ENCODE data around the gene TNNI2.
"Not testable (repeated sequence)": the region's sequence is repeated elsewhere in the genome, so short reads cannot be mapped to it uniquely, and the experiment has no call there.

Gene TNNI2

DNA sequence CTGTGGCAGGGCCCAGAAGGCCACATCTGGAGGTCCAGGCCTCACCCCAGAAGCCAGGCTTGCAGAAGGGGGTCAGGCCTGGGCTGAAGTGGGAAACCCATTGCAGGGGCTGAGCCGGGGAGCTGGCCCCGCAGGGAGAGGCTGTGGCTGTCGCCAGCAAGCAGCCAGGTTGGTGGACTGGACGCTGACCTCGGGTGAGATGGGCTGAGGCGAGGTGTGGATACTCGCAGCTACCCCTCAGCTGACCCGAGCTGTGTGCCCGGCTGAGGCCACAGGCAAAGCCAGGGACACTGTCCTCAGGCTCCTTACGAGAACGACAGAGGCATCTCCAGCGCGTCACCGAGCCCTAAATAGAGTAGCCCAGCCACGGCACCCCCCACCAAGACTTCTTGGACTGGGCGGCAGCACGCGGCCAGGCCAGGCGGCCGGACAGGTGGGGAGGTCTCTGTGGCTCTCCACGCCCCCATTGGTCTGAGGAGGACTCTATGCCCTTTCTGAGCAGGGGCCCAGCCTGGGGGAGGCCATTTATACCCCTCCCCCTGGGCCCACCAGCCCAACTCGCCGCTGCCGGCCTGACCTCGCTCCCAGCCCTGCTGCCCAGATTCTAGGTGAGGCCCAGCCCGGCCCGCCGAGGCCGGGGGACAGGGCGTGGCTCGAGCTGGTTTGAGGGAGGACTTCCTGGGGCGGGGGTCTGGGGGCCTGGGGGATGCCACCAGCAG is at the start of gene TNNI2:
Gene TNNI2, plus strand, starts transcription at position 556 of the 719 bp plus-strand sequence. CDS start 716 bp downstream, outside the sequence.
- no peak within 1 kb of the TSS for H3K27ac ChIP-seq
- TF ChIP-seq ZFX (IDR thresholded peaks at IDR 0.05) (no peak), CTCF (conservative IDR thresholded peaks at IDR 0.05) (no peak)

DNA sequence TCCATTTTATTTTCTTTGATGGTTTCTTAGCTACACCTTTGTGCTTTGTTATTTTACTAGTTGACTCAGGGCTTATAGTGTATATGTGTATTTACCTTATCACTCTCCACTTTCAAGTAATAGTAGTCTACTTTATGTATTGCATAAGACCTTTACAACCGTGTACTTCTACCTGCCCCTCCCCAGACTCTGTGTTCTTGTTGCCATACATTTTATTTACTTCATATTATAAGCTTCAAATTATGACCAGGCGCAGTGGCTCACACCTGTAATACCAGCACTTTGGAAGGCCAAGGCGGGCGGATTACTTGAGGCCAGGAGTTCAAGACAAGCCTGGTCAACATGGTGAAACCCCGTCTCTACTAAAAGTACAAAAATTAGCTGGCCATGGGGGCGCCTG is 46.9 kb upstream of the TNNI2 start:
- TF ChIP-seq ZFX (IDR thresholded peaks at IDR 0.05) = no peak
- no peak for TF ChIP-seq CTCF (conservative IDR thresholded peaks at IDR 0.05)
- H3K27ac ChIP-seq = no peak overlapping the region

DNA sequence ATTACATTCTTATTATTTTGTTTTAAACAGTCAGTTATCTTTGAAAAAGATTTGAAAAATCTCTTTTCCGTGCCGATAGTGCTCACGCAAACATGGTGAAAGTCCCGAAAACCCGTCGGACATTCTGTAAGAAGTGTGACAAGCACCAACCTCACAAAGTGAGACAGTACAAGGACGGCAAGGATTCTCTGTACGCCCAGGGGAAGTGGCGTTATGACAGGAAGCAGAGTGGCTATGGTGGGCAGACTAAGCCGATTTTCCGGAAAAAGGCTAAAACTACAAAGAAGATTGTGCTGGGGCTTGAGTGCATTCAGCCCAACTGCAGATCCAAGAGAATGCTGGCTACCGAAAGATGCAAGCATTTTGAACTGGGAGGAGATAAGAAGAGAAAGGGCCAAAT is 46.3 kb upstream of the TNNI2 start:
- no peak overlapping the region for H3K27ac ChIP-seq
- TF ChIP-seq ZFX (IDR thresholded peaks at IDR 0.05) (no peak), CTCF (conservative IDR thresholded peaks at IDR 0.05) (no peak)

- TF ChIP-seq CTCF (conservative IDR thresholded peaks at IDR 0.05) (no peak), ZFX (IDR thresholded peaks at IDR 0.05) (no peak)
- H3K27ac ChIP-seq = no peak overlapping the region
Observed at GRCh38 chr11:1793081-1793480, 45.7 kb upstream of the TNNI2 start.

GRCh38 chr11:1796413-1797011 is 42.3 kb upstream of the TNNI2 start:
- no peak overlapping the region for H3K27ac ChIP-seq
- TF ChIP-seq CTCF (conservative IDR thresholded peaks at IDR 0.05) = no peak; the same call in 1 of the 2 replicates
- TF ChIP-seq ZFX (IDR thresholded peaks at IDR 0.05) = no peak

DNA sequence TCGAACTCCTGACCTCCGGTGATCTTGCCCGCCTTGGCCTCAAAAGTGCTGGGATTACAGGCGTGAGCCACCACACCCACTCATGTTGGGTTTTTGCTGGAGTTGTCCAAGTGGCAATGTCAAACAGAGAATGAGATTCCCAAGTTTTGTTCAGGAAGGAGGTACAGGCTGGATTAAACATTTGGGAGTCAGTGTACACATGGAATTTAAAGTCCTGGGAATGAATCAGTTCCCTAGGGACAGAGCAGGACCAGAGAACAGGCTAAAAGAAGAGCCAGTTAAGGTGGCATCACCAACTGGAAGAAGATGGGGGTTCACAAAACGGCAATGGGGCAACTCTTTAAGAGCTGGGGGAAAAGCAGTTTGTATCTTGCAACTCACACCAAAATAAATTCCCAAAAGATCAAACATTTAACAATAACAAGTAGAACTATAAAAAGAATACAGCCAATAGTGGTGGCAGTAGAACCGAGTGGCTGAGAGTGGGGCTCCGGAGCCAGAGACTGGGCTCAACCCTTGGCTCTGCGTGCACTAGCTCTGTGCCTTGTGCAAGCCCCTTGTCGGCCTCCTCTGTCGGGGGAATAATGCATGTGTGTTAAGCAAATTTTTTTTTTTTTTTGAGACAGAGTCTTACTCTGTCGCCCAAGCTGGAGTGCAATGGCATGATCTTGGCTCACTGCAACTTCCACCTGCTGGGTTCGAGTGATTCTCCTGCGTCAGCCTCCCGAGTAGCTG is 41.2 kb upstream of the TNNI2 start:
- H3K27ac ChIP-seq = no peak overlapping the region
- TF ChIP-seq ZFX (IDR thresholded peaks at IDR 0.05) (no peak), CTCF (conservative IDR thresholded peaks at IDR 0.05) (no peak)

- TF ChIP-seq CTCF (conservative IDR thresholded peaks at IDR 0.05) (no peak), ZFX (IDR thresholded peaks at IDR 0.05) (no peak)
Observed at GRCh38 chr11:1803246-1803645, 35.5 kb upstream of the TNNI2 start.

GRCh38 chr11:1803835-1804519 is 34.8 kb upstream of the TNNI2 start:
- not testable (repeated sequence) for H3K27ac ChIP-seq

More at GRCh38 chr11:1803246-1803645, 35.5 kb upstream of the TNNI2 start:
- H3K27ac ChIP-seq = no peak overlapping the region

Measured in C4-2B (cell line).